HG03139 (cell line): ENCODE measurements around the gene NAV3.

ENCODE experiments used
- ATAC-seq: cut with Tn5 transposase; IDR thresholded peaks from one replicate; pipeline ENCODE4 v1.9.1; 2021; ENCODE audit not compliant: unreplicated experiment

Gene NAV3

DNA sequence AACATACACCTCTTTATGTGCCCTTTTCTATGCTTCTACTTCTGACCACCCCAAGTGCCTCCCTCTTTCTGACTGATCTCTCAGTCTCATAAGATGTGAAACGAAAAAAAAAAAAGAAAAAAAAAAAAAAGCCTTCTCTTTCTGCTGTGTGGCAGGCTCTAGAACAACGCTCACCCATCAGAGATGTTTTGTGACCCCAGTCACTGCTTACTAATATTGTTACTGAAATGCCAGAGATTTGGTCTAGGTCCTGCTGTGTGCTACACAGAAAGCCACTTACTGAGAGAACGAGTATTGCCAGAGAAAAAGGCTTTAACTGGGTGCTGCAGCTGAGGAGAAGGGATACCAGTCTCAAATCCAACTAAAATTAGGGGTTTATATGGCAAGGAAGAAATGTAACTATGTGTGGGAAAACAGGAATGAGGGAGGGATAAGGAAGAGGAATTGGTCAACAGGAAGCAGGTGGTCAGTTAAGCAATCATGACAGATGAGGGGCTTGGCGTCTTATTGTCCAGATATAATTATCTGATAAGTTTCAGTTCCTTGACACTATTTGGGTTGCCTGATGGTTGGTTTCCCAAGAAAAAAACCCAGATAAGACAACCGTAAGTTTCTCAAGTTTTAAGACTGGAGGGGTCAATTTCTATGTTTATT, 149.0 kb downstream of the NAV3 start:
- ATAC-seq, result no peak

DNA sequence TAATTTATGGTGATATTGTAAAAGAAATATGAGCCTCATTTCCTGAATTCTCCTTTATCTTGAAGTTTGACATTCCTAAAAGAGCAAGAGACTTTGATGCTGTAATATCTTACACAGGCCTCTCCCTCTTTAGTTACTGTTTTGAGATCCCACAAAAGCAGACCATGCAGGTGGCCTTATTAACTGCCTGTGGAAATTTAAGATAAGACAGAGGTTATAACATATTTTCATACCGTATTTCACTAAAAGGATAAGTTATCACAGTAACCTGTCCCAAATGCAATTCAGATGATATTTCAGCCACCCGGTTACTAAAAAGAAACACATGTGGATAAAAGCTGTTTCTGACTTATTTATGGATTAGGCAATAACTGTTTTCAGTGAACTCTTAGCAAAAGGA, 150.1 kb downstream of the NAV3 start:
- no peak for ATAC-seq

GRCh38 chr12:77983859-77984258, 153.2 kb downstream of the NAV3 start:
- ATAC-seq, result no peak

- ATAC-seq, result no peak
Observed at GRCh38 chr12:77992760-77993159, 162.1 kb downstream of the NAV3 start.

- no peak for ATAC-seq
Observed at GRCh38 chr12:77993658-77994057, 163.0 kb downstream of the NAV3 start.

DNA sequence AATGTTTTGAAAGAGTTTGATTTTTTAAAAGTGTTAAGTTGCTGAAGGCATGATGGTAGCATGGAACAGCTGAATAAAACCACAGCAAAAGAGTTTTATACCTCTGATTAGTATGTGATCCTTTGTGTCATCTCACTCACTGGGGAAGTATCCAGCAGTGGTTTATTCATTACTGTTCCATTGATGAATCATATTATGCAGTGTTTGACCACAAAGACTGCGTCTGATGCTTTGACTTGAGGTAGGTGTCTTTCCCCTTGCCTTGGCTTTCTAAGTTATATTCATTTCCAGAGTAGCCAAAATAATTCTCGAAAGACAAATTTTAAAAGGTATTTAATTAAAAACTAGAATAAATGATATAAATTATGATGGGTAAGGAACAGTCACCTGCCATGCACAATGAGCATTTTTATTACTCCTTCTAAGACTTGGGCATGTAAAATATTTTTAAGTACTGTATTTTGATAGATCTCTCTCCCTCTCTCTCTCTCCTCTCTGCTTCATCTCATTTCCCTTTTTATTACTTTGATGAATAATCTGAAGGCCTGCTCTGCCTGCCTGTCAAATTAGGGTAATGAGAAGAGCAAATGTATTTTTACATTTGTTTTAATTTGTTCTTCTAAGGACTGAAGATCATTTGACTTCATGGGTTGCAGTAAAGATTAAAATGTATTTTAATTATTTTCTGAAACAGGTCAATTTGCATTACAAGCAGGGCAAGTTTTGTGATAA, 164.9 kb downstream of the NAV3 start:
- peak; percentile 73 for ATAC-seq

GRCh38 chr12:77996670-77997069, 166.0 kb downstream of the NAV3 start:
- no peak for ATAC-seq

GRCh38 chr12:77998236-77998786, 167.6 kb downstream of the NAV3 start:
- no peak for ATAC-seq

DNA sequence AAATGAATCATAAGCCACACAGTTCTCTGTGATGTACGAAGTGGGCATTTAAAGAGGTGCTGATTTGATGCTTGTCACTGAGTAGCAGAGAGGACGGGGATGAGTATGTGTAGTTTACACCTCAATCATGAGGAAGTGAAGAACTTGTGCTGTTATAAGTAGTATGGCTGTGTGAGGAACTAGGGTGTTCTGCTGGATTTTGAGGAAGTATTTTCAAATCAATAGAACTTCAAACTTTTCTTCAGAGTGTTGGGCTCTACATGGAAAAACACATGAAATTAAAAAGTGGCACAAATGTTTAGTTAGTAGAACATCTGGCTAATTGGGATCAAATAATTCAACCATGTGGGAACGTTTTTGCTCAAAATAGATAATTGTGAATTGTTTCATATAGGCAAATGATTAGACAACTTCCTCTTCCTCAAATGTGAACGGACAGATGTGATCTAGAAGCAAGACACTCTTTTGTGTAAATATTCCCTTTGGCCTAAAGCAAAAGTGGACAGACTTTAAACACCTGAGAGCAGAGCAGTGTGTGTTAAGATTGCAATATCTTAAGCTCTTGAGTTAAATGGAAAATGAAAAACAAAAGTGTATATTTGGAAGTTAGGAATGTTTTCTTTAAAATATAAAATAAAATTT, 168.5 kb downstream of the NAV3 start:
- ATAC-seq, result peak; percentile 74

DNA sequence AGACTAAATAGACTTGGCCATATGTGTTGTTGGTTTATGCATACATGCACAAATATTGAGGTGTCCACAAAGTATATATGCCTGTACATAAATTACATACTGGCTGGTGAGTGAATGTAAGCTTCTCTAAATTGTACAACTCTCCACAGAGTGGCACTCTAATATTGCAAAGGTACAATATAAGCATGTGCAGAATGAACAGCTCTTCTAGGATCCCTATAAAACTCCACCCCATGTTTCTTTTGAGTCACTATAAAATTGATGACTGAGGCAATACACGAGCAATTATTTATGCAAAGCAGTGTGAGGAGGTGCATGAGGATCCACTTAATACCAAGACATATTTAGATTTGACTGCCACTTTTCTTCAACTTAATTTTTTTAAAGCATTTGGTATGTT, 172.2 kb downstream of the NAV3 start:
- no peak for ATAC-seq

DNA sequence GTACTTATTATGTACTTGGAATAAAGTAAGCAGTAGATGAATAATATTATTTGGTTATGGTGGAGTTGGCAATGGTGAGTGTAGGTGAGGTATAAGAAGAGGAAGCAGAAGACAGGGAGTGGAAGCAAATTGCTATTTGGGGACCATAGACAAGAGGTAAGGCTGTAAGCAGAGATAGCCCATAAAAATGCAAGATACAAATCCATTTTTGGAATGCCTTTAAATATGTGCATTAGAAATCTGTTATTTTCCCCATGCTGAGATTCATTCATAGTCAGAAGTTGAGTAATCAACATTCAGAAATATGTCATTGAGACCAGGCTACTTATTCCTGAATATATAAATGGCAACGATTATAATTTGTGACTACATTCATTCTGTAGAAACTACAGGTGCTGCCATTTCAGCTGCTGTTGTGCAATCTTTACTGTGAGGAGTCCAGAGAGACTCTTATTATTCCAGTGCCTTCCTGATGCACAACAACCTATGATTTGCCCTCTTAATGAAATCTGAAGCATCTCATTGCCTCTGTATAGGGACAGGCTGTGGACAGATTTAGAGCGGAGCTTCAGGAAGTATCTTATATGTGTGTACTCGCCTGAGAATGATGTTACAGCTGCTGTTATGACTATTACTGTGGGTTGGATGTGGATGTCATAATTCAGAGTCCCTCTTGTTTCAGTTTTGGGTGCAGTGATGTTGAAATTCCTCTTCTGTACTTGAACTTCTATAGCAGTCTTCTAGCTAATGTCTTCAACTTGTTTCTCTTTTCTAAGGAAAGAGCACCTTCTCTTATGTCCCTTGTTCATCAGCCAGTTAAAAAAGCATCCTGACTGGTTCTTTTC, 173.8 kb downstream of the NAV3 start:
- no peak for ATAC-seq

- ATAC-seq, result no peak
Observed at GRCh38 chr12:78005094-78005492, 174.4 kb downstream of the NAV3 start.

GRCh38 chr12:78007173-78007572, 176.5 kb downstream of the NAV3 start:
- no peak for ATAC-seq

- ATAC-seq, result no peak
Observed at GRCh38 chr12:78009031-78009430, 178.3 kb downstream of the NAV3 start.

DNA sequence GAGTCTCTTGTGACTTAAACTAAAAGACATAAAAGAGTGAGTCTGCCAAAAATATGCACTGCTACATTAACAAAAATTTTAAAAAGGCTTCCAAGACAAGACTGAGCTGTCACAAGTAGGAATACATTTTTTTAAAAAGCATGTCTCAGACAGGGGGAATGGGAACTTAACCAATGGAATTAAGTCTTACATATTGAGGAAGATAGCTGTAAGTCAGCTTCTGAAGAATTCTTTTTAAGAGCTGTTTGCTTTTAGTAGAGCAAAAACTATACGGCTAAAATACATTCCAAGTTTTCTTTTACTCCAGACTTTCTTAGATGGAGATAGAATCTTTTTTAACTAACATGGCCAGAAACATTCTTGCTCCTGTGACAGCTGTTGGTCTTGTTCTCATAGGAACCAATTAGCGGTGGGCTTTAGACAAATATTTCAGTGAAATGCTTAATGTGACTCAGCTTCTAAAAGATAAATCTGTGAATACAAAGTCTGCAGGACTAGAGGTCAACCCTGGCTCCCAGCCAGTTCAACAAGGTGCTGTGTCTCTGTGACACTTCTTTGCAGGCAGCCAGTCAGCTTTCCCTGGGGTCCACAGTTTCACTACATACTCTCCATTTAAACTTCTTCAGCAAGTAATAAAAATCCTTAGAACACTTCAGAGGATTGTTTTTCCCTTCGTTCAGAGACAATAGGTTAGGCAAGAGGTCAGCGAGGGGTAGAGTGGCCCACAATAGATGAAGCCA, 187.6 kb downstream of the NAV3 start:
- no peak for ATAC-seq

GRCh38 chr12:78018939-78019338, 188.2 kb downstream of the NAV3 start:
- no peak for ATAC-seq

- ATAC-seq, result no peak
Observed at GRCh38 chr12:78028426-78028825, 197.7 kb downstream of the NAV3 start.

DNA sequence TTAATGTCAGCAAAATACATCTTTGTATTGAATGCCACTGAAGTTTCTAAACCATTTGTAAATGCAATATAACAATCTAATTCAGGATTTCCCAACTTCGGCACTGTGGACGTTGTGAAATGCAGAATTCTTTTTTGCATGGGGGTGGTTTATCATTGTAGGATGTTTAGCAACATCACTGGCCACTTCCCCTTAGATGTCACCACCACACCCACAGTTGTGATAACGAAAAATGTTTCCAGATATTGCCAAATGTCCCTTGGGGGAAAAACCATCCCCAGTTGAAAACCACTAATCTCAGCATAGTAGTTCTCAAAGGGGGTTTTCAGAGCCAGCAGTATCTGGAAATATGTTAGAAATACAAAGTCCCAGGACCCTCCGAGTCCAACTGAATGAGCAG, 203.3 kb downstream of the NAV3 start:
- ATAC-seq, result no peak

GRCh38 chr12:78035901-78036606, 205.4 kb downstream of the NAV3 start:
- ATAC-seq, result no peak

DNA sequence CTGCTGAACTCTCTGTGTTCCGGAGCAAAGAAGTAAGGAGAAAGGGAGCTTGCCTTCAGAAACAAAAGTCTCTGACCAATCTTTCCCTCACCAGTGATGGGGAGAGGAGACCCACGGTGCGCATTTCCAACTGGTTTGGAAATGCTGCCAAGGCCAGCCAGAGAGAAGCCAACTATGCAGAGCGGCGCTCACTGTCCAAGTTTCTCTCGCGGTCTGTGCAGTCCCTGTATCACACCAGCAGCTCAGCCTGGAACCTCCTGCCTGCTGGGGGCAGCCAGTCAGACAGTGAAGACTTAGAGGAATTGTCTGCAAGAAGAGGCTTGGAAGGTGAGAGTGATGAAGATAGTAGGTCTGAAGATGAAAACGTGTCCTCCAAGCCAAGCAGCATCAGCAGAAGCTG, 206.2 kb downstream of the NAV3 start:
- no peak for ATAC-seq
